HG02610 (cell line): ENCODE data around the gene AMDHD1.
A peak's percentile ranks its signal among the peaks of the same experiment; 100 is the strongest.

Source experiments
- ATAC-seq: cut with Tn5 transposase; IDR thresholded peaks from one replicate; pipeline ENCODE4 v1.9.1; 2021; ENCODE audit warnings: mild to moderate bottlenecking, moderate library complexity; ENCODE audit not compliant: unreplicated experiment

The AMDHD1 gene

DNA sequence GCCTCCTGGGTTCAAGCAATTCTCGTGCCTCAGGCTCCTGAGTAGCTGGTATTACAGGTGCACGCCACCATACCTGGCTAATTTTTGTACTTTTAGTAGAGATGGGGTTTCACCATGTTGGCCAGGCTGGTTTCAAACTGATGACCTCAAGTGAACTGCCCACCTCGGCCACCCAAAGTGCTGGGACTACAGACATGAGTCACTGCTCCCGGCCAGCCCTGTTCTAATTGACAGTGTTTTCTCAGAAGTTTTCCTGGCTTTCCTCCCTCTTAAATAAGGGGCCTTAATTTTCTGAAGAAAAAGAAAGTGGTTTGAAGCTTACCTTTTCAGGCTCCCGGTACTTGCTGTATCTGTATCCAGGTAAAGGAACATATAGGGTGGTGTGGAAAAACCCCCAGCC lies 51.3 kb downstream of the AMDHD1 start:
- ATAC-seq = no peak

DNA sequence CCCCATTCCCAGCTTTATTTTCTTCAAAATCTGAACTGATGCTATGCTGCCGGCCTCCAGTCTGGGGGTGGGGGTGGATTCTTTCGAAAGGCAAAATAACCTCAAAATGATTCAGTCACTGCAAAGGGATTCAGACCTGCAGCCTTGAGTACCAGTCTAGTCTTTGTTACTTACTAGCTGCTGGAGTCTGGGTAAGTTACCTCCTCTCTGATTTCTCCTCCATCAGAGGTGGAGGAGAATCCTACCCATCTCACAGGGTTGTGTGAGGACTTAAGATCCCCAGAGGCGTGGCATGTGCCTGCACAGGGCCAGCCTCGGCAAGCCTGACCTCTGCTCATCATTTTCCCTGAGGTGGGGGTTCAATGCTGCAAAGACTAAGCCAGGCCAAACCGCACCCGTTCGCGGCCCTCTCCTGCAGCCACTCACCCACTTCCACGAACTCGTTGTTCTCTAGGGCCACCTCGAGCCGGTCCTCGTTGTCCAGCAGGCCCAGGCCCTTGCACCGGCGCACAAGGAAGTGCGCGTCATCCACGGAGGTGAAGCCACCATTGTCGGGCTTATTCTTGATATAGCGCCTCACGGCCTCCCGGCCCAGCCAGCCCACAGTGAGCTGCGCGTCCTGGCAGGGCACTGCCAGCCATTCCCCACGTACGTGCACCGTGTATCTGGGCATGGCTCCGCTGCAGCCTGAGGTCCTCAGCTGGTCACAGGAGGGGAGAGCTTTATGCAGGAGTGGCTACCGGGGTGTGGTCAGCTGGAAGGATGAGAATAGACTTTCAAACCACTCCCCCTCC lies 52.3 kb downstream of the AMDHD1 start:
- no peak for ATAC-seq

DNA sequence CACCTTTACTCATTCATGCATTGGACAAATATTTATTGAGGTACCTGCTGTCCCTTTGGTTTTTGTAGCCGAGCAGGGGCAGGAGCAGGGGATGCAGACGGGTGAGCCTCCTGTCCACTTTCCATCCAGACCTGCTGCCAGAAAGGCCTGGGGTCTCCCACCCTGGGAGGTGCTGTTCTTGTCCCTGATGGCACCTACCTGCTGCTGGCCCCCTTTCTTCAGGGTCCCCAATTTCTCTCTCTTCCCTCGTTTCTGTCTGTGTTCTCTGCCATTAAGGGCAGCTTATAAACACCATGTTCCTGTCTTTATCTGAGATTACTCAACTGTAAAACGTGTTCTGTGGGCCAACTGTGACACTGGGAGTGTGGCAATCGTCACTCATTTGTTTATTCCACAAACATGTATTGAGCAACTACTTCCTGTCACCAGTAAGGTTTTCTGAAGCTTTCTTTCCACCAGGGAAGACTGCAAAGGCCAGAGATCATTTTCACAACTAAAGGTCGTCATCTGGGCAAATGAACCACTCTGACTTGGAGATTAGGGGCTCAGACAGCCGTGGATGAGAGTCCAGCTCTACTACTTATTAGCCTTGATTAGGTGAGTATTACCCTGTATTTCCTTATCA lies 53.0 kb downstream of the AMDHD1 start, which contains the start of gene HAL:
TSS of gene HAL (minus strand) at position 311 of the 625 bp plus-strand sequence. CDS start 434 bp downstream, outside the sequence.
- ATAC-seq = no peak

DNA sequence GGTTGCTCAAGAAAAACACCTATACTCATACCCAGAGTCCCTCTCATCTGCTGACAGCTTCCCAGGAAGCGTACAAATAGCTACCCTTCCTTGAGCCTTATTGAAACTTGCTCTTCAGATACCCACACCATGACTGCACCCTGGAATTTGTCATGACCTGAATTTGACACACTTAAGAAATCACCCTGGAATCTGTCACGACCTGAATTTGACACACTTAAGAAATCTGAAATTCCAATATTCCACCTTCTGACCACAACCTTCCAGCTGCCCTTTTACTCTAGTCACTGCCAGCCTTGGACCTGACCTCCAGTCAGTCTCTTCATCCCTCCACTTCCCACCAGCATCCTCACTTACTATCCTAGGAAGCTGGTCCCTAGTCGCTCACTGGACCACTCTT lies 54.1 kb downstream of the AMDHD1 start:
- ATAC-seq = no peak

DNA sequence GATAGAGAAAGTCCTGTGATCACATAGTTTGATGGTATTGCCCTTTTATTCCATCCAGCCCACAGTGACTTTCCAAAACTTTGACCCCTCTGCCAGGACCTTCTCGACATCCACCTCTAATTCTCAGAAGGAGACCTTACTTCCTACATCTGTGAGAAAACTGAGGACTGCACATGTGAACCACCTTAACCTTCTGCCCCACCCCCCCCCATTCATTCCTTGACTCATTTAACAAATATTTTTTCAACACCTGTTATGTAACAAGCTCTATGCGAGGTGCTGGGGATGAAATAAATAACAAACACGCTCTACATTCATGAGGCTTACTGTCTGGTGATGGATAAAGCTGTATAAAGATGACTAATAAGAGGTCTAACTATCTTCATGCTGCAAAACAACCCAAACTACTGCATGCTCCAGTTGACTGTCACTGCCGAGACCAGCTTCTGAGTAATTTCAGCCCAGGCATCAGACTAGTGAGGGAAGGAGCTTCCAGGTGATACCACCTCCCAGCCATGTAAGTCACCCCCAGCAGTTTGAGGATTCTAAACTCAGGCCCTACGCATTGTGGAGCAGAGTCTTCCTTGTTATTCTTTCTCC lies 54.9 kb downstream of the AMDHD1 start:
- ATAC-seq = no peak

DNA sequence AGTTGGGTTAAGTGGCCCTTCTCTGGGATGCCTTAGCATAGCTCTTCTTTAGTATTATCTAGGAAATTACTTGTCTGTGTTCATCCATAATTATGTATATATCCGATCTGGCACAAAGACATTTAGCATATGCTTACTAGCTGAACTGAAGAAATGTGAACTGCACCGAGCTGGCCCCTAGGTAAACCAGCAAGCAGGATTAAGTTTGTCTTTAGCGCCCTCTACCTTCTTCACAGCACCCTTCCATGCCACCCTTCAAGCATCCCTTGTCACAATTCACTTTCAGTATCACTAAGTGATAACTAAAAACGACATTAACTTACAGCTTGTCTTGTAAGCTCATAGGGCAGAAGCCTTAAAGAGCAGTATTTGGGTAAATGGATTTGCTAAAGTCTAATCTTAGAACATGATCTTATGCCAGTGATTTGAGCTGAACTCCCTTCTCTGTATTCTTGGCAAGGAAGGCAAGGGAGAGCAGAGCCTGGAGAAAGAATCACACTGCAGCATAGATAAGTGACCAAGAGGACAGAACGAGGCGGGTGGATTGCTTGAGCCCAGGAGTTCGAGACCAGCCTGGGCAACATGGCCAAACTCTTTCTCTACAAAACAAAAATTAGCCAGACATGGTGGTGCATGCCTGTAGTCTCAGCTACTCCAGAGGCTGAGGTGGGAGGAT lies 55.6 kb downstream of the AMDHD1 start:
- ATAC-seq = peak; percentile 93

DNA sequence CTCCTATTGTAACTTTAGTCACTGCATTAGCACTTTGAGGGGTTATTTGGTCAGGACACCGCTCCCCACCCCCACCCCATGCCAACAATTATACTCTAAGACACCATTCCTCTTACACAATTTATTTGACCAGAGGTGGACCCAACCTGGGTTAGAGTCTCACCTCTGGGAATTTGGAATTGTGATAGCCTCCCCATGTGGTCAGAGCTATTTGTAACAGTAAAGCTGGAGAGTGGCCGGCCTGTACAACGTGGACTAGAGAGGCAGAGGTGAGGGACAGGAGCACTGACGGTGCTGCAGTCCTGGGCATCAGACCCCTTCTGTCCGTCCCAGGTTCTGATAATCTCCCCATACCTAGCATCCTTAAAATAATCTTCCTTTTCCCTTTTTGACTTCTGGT lies 56.4 kb downstream of the AMDHD1 start:
- ATAC-seq = no peak

DNA sequence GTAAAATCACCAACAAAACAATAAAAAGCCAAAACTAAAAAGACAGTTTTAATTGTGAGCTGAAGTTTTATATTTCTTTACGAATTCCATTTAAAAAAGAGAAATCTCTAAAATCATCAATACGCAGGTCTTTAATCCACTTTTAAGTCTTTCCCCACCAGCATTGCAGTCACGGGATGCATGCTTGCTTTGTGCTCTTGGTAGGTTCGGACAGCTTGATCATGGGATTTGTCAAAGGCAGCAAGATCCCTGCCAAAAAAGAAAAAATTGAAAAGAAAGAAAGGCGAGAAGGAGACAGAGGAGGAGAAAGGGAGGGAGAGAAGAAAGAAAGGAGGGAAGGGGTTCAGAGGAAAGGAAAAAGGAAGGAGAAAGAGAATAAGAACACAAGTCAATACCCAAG lies 57.7 kb downstream of the AMDHD1 start:
- no peak for ATAC-seq

DNA sequence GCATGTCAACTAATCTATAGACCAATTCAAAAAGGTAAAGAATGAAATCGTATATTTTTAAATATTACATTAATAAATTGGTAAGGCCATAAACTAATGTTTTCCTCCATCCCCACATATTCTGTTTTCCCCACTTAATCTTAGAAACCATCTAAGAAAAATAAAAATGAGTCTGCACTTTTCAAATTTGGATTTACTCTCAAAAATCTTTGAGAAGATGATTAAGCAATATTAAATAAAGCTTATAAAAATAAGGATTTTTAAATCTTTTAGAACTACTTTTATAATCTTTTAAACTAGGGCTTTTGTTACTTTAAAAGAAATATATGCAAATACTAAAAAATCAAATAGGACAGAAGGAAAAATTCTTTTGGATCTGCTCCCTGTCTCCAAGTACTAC lies 63.6 kb downstream of the AMDHD1 start:
- no peak for ATAC-seq

DNA sequence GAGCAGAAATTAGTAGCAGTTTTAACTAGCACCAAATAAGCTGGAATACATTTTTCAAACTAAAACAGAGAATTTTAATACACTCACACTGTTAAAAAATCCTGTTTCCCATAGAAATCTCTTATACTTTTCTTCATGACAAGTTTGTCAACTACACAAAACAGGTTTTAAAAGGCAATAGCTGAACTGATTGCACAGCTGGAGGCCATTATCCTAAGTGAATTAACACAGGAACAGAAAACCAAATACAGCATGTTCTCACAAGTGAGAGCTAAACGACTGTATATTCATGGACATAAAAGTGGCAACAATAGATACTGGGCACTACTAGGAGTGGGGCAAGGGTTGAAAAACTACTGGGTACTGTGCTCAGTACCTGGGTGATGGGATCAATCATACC lies 64.6 kb downstream of the AMDHD1 start:
- ATAC-seq = no peak

DNA sequence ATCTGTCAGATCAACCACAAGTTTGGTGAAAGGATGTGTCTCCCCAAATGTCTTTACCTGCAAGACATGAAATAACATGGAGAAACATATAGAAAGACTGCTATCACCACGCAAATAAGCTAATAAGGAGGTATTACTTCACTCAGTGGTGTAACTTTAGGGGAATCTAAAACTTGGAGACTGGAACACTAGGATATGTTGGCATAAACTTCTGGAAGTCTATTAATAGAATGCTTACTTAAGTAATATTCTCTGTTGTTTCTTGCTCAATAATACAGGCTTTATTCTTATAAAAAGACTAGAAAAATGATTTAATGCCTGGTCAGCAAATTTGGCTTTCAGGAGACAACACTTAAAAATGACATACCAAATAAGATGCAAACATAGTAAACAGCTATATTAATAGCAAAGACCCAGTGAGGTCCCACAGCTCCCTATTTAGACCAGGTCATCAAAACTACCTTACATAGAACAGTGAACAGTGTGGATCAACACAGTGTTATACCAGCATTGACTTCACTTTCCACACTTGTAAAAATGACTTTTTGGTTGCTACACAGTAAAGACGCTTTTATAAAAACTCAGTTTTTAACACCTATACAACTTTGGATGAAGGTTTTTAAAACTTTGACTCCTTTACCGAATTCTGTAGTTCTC lies 71.9 kb downstream of the AMDHD1 start:
- ATAC-seq = no peak

DNA sequence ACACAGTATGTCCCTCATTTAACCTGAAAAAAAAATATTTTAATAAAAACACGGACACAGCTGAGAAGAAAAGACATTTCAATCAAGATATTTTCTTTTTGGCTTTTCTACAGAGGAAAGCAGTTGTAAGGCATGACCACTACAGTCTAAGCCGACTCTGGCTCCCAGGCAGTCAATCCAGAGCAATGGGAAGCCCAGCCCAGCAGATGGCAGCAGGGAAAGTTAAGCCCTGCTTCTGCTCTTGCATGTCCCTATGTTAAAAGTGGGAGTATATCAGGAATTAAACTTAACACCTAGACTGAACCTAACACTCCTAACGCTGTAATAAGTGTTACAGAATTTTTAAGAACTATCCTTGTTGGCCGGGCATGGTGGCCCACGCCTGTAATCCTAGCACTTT lies 72.5 kb downstream of the AMDHD1 start:
- ATAC-seq = no peak
